ENCODE data around the gene PCNX3.

PCNX3 gene

DNA sequence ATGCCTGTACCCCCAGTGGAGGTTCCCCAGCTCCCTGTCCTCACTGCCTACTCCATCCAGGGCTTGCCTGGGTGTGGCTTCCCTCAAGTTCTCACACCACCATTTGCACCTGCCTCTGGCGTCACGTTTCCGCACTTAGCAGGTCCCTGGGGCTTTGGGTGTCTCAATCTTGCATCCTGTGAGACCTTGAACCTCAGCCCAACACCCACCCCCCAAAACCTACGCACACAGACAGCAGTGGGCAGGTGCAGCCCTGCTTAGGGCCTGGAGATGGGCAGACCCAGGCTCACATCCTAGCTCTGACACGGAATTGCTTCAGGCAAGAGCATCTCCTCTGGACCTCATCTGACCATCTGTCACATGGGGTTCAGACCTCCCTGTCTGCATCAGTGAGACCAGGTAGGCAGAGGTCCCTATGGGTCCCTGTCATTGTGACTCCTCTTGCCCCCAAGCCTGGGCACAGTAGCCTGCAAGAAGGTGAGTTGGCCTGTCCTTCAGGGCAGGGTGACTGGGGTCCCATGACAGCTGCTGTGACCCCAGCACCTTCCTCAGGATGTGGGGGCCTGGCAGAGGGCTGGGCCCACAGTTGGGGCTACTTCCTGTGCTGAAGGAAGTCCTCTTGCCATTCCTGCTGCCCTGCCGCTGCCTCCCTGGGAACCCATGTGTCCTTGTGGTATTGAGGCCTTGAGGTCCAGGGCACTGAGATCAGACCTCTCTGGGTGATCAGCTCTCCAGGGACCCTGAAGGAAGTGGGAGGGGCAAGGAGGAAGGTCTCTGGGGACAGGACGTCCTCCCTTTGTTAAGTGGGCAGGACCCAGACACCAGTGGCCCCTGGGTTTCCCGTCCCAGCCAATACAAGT, 24.3 kb downstream of the PCNX3 start:
- DNase-seq (ENCODE audit: low read depth in 3 of 3), result no peak

DNA sequence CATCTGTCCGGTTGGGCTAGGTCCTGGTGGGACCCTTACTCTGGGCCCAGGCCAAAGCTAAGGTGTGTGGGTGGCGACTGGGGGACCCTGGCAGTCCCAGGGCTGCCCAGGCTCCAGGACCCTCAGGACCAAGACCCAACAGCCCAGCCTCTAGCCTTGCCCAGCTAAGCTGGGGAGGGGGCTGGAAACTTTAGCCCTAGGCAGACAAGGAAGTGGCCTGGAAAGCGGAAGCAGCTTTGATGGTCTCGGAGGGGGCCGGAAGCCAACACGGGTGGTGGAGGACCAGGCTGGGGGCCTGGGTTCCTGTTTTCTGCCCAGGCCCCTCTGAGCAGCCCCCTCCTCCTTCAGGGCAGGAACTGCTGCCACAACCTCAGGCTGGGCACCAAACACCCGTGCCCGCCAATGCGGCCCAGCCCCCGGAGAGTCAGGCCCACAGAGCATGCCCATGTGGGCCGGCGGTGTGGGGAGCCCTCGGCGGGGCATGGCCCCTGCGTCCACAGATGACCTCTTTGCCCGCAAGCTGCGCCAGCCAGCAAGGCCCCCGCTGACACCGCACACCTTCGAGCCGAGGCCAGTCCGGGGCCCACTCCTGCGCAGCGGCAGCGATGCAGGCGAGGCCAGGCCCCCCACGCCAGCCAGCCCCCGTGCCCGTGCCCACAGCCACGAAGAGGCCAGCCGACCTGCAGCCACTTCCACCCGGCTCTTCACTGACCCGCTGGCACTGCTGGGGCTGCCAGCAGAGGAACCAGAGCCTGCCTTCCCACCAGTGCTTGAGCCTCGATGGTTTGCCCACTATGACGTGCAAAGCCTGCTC, 25.1 kb downstream of the PCNX3 start:
- no peak for DNase-seq (ENCODE audit: low read depth in 3 of 3)

DNA sequence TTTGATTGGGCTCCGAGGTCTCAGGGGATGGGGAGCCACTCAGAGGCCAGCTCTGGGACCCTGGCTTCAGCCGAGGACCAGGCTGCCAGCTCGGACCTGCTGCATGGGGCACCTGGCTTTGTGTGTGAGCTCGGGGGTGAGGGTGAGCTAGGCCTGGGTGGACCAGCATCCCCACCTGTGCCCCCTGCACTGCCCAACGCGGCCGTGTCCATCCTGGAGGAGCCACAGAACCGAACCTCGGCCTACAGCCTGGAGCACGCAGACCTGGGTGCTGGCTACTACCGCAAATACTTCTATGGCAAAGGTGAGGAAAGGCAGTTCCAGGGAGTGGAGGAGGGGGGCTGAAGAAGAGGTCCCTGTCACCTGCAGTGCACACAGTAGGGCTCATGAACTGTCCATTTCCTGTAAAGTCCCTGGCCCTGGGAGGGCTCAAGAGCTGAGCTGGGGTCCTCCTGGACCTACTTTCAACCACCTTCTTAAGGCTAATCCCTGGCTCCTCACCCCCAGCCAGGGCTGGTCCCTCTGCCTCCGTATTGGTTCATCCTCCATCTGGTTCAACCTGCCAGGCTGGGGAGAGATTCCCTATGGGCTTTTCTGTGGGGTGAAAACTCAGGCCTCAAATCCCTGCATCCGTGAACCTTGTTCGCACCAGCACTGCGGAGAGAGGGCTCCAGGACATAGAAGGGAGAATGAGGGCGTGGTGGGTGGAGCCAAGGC, 25.9 kb downstream of the PCNX3 start:
- DNase-seq (ENCODE audit: low read depth in 3 of 3), result no peak

DNA sequence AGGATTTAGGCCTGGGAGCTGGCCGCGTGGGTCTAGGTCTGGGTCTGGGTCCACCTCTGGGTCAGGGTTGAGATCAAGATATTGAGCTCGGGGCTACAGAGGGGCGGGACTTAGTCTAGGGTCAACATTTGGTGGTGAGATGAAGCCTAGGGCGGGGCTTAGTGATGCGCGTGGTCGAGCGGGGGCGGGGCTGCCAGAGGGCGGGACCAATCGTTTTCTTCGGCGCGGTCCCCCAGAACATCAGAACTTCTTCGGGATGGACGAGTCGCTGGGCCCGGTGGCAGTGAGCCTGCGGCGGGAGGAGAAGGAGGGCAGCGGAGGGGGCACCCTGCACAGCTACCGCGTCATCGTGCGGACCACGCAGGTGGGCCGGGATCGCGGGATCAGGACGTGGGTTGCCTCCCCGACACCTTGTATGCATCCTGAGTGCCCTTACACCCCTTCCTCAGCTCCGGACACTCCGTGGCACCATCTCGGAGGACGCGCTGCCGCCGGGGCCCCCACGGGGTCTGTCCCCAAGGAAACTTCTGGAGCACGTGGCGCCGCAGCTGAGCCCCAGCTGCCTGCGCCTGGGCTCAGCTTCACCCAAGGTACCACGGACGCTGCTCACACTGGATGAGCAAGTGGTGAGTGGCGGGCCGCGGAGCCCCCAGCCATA, 26.6 kb downstream of the PCNX3 start:
- no peak for DNase-seq (ENCODE audit: low read depth in 3 of 3)

DNA sequence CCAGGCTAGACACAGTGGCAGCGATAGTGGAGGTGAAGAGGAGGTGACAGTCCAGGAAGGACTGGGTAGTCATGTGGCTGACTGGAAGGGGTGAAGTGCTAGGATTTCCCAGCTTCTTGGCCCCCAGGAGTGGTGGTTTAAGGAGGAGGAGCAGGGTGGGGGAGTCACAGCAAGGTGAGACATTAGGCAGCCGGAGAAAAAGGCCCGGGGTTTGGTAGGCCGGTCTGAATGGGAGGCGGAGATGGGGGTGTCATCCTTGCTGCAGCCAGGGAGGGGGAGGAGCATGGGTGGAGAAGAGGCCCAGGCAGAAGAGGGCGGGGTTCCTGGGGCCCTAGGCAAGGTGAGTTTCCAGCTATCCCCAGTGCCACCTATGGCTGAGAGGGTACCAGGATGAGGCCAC, 28.4 kb downstream of the PCNX3 start:
- no peak for DNase-seq (ENCODE audit: low read depth in 3 of 3)

DNA sequence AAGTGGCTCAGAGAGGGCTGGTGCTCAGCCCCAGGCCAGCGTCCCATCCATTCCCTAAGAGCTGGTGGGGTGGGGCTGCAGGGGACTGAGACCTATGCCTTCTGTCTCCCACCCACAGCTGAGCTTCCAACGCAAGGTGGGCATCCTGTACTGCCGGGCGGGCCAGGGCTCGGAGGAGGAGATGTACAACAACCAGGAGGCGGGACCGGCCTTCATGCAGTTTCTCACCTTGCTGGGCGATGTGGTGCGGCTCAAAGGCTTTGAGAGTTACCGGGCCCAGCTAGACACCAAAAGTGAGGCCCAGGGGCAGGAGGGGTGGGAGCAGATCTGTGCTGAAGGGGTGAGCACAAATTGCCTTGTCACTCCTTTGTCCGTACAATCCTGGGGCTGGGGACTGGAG, 29.3 kb downstream of the PCNX3 start:
- no peak for DNase-seq (ENCODE audit: low read depth in 3 of 3)

DNA sequence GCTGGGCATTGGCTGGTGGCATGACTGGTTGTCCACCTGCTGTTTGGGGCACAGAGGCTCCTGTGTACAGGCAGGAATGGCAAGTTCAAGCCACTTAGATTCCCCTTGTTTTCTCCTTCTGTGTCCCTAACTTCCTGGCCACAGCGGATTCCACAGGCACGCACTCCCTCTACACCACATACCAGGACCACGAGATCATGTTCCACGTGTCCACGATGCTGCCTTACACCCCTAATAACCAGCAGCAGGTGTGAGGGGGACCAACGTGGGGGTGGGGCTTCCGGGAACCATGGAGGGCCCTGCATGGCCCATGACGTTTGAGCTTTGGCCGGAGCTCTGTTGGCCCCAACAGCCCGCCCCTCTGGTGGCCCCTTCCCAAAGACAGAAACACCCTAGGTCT, 30.1 kb downstream of the PCNX3 start:
- no peak for DNase-seq (ENCODE audit: low read depth in 3 of 3)

DNA sequence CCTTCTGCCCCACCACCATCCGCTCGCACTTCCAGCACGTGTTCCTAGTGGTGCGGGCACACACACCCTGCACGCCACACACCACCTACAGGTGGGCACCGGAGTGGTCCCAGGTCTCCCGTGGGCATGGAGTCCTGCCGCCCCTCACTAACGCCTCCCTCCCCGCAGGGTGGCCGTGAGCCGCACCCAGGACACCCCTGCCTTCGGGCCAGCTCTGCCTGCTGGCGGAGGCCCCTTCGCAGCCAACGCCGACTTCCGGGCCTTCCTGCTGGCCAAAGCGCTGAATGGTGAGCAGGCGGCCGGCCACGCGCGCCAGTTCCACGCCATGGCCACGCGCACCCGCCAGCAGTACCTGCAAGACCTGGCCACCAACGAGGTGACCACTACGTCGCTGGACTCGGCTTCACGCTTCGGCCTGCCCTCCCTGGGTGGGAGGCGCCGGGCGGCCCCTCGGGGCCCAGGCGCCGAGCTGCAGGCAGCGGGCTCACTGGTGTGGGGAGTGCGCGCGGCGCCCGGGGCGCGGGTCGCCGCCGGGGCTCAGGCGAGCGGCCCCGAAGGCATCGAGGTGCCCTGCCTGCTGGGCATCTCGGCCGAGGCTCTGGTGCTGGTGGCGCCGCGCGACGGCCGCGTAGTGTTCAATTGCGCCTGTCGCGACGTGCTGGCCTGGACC, 30.8 kb downstream of the PCNX3 start:
- DNase-seq (ENCODE audit: low read depth in 3 of 3), result no peak

DNA sequence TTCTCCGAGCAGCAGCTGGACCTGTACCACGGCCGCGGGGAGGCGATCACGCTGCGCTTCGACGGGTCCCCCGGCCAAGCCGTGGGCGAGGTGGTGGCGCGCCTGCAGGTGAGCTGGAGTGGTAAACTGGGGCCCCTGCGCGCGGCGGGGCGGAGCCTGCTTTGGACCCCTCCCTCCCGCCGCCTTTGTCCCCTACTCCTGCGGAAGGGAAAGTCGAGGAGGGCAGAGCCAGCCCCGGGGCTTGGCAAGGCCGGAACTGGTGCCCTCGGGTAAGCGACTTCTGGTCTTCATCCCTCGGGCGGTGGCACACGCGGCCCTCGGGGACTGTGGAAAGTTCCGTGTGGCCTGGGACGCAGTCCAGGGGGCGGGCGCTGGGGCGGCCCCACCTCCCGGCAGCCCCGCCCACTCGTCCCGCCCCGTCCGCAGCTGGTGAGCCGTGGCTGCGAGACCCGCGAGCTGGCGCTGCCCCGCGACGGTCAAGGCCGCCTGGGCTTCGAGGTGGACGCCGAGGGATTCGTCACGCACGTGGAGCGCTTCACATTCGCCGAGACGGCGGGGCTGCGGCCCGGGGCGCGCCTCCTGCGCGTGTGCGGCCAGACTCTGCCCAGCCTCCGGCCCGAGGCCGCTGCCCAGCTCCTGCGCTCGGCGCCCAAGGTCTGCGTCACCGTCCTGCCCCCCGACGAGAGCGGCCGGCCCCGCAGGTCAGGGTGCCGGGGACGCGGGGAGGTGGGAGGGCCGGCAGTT, 31.6 kb downstream of the PCNX3 start:
- DNase-seq (ENCODE audit: low read depth in 3 of 3), result no peak

DNA sequence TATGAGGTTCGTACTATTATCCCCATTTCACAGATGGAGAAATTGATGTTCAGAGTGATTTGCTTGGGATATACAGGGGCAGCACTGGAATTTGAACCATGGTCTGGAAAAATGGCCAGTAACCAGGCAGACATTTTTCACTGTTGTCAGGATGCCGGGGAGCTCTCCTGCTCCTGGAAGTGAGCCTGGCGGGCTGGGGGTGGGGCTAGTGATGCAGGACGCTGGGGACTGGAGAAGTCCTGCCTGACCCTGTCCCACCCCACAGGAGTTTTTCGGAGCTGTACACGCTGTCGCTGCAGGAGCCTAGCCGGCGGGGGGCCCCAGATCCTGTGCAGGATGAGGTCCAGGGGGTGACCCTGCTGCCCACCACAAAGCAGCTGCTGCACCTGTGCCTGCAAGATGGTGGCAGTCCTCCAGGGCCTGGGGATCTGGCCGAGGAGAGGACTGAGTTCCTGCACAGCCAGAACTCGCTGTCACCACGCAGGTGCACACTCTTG, 33.5 kb downstream of the PCNX3 start:
- DNase-seq (ENCODE audit: low read depth in 3 of 3), result no peak

DNA sequence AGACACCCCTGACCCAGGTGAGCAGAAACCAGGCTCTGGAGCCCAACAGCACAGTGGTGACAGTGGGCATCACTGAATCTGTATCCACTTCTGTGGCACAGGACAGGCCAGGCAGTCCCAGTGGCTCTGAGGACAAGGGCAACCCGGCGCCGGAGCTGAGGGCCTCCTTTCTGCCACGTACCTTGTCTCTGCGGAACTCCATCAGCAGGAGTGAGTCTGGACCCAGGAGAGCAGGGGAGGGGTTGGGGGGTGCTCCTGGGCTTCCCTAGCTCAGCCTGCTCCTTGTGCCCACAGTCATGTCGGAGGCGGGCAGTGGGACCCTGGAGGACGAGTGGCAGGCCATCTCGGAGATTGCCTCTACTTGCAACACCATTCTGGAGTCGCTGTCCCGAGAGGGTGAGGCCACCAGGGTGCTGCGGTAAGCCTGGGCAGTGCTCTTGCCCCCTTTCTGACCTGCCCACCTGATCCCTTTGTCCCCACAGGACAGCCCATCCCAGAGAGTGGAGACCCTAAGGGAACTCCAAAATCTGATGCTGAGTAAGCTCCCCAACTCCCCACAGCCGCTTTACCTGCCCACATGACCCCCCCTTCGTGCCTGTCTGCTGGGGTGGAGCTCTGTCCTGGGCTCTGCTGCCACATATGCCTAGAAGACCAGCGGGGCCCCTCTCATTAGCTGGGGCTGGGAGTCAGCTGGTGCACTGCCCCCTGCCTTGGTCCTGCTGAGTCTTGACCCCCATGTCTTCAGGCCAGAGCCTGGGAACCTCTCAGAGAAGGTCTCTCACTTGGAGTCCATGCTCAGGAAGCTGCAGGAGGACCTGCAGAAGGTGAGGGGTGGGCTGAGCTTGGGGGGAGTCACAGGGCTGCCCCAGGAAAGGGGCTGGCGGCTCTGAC, 34.3 kb downstream of the PCNX3 start:
- no peak for DNase-seq (ENCODE audit: low read depth in 3 of 3)

DNA sequence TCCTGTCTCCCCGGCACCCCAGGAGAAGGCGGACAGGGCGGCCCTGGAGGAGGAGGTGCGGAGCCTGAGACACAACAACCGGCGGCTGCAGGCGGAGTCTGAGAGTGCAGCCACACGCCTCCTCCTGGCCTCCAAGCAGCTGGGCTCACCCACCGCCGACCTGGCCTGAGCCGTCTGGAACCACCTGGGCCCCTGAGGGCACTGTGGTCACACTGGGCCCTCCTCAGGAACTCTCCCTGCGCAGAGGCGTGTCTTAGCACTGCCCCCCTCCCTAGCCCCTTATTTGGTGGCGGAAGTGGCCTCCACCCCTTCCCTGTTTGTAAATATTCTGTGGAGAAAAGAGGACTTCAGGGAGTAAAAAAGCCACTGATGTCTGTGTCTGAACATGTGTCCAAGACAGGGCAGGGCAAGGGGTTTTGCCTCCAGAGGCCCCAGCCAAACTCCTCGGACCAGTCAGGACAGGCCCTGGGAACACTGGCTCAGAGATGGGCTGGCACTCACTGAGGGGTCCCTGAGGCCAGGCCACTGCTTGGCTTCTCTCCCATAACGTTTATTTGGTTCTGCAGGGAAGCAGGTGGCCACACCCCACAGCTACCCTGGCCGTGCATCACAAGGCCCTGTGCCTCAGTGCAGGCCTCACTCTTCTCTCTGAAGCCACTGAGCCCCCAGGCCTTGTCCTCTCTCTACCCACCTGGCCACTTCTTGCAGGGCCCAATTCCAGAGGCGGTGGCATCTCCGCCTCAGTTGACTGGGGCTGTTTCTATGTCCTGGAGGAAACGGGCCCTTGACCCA, 35.2 kb downstream of the PCNX3 start:
- DNase-seq (ENCODE audit: low read depth in 3 of 3), result no peak

DNA sequence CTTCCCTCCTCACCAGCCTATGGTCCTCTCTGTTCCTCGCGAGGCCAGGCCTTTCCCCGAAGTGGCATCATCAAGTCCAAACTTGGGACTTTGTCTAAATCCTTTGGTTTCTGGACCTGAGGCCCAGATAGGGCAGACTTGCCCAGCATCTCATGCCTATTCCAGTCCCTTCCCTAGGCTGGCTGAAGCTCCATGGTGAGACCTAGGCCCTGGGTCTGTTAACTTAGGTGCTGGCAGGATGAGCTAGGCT, 35.7 kb downstream of the PCNX3 start:
- DNase-seq (ENCODE audit: low read depth in 3 of 3), result no peak

DNA sequence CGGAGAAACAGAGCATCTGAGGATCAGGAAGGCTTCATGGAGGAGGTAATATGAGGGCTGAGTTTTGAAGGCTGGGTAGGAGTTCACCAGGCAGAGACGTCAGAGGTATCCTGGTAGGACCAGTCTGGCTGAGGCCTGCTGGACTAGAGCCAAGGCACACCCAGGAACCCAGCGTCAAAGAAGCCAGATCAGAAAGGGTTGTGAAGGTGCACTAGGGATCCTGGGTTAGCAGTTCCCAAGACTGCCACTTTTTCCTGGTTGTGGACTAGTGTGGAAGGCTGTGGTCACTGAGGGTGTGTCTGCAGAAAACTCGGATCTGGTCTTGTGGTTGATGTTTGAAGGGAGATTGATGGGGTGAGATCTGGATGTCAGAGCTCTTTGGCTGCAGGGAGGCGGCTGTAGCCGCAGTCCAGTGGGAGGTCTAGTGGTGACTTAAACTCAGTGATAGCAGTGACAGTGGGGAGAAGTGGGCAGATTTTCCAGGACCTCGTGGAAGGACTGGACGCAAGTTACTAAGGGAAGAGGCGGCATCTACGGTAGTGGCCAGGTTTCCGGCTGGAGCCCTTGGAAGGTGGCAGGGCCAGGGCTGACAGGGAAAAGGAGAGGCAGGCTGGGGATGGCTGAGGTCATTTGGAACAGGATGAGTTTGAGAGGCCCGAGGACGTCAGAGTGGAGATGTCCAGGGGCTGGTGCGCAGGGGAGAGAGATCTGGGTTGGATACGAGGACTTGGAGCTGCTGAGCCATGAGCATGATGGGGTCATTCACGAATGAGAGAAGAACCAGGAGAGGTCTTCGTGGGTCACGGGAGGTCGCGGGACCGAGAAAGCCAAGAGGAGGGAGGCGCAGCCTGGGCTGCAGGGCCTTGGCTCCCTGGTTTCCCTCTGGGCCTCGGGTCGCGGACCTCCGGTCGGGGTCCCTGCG, 36.3 kb downstream of the PCNX3 start:
- no peak for DNase-seq (ENCODE audit: low read depth in 3 of 3)

DNA sequence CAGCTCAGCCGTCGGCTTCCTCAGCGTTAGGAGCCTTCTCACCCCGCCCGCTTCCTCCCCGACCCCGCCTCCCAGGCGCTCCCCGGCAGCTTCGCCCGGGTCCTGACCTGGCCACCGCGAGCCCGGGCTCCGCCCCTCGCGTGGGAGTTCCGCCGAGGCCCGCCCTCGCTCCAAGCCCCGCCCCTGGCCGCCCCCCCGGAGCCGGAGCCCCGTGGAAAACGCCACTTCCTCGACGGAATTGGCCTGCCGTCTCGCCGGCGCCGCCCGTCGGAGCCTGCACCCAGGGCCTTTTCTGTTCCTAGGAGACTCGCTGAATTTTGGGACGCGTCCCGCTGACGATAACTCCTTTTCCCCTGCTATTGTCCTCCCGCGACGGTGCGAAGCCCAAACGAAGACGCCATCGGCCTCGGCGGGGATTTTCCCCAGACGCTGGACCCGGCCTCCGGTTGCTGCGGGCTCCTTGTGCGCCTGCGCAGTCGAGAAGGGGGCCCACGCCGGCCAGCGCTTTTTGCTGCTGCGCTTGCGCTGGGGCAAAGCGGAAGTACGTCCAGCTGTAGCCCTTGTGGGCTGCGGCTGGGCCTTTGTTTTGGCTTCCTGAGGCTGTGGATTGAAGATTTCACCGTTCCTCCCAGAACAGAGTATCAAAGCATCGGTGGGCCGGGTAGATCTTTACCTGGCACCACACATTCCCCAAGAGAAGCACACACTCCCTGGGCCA, 37.1 kb downstream of the PCNX3 start:
- peak; percentile 87 to 97 (median 91) for DNase-seq (ENCODE audit: low read depth in 3 of 3)

DNA sequence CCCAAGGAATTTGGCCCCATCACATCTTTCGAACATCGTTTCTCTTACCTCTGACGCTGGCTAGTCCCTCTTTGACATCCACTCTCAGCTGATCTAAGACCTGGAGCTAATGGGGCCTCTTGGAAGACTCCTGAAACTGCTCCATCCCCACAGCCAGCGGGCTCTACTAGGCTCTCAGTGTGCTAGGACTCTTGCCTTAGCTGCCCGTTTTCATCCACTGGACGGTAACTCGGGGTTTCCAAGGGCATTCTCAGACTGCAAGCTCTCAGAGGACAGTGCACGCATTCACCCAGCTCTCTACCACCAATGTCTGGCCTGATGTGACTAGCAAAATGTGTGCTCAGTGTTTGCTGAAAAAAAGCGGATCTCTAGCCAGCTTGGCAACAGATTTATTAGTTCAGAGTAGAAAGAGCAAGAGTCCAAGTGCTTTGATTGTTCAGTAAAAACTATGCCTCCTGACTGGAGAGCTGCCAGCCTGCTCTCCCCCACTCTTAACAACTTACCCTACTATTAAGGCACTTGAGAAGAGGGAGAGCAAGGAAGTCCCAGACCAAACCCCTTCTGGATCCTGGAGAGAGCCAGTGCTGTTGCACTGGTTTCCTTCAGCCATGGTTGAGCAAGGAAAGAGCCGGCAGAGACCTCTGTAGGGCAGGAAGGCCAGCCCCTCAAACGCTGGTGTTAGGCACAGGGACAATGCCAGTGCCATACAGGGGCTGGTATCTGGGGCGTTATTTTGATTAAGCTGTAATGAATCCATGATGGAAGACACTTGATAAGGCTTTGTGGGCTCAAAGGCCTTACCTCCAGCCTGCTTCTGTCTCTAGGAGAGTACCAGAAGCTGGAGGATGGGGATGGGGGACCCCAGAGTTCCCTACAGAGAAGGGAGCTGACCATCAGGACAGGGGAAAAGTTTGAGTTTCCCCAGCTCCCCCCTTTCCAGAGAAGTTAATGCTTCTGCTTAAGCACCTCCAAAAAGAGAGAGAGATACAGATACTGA, 38.0 kb downstream of the PCNX3 start:
- no peak for DNase-seq (ENCODE audit: low read depth in 3 of 3)
